ENCODE data around the gene GRIN1.

GRIN1 gene

GRCh38 chr9:137191245-137191644 is 52.3 kb downstream of the GRIN1 start:
- Histone ChIP-seq H3K9me3 (ENCODE audit: insufficient read depth, low read depth, low read length) (no peaks in the 10 kb centered on the region), H2AFZ (ENCODE audit: low read length) (no peak overlapping the region), H3K4me2 (ENCODE audit: low read depth, low read length, poor library complexity, severe bottlenecking) (no peak overlapping the region), H3K4me1 (ENCODE audit: insufficient read depth, low read length, poor library complexity, severe bottlenecking) (peaks cover 20% of the 10 kb centered on the region), H4K20me1 (ENCODE audit: insufficient read depth, low read length, poor library complexity, severe bottlenecking) (peaks cover 26% of the 10 kb centered on the region), H3K9me2 (replicated peaks; ENCODE audit: low read depth, low read length) (no peaks in the 10 kb centered on the region), H3K79me2 (ENCODE audit: insufficient read depth, low read length) (peaks cover 49% of the 10 kb centered on the region), H3K27me3 (ENCODE audit: insufficient read depth, low read length, poor library complexity, severe bottlenecking) (no peaks in the 10 kb centered on the region), H3F3A (ENCODE audit: low read depth) (peaks cover 8% of the 10 kb centered on the region; the same call in 1 of the 2 replicates), H3K9ac (ENCODE audit: low read depth, low read length, poor library complexity, severe bottlenecking) (no peak overlapping the region), H3K36me3 (ENCODE audit: insufficient read depth, low read length) (peaks cover 7% of the 10 kb centered on the region; the same call in 1 of the 2 replicates), H3K4me3 (ENCODE audit: low read length, poor library complexity, severe bottlenecking) (no peak overlapping the region)
- TF ChIP-seq EZH2phosphoT487 (IDR thresholded peaks at IDR 0.05; ENCODE audit: borderline replicate concordance) (no peak), CTCF (conservative IDR thresholded peaks at IDR 0.05; ENCODE audit: low read length) (no peak)

GRCh38 chr9:137191691-137192447 is 52.9 kb downstream of the GRIN1 start:
- H3K4me1 ChIP-seq (ENCODE audit: insufficient read depth, low read length, poor library complexity, severe bottlenecking): peaks cover 18% of the 10 kb centered on the region
- no peak overlapping the region for H3K9ac ChIP-seq (ENCODE audit: low read depth, low read length, poor library complexity, severe bottlenecking)
- H3K36me3 ChIP-seq (ENCODE audit: insufficient read depth, low read length): peaks cover 7% of the 10 kb centered on the region; the same call in 1 of the 2 replicates

DNA sequence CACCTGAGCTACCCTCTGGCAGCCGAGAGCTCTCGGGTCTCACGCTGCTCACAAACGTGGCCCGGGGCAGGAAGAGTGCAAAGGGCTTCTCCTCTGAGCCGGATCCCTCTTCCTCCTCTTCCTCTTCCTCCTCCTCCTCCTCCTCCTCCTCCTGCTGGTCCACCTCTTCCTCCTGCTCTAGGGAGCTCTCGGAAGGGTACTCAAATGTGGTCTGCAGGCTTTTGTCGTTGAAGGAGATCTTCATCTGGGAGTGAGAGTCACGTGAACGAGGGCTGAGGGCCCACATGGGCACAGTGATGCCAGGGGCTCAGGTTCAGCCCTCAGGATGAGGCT is 53.5 kb downstream of the GRIN1 start:
- Histone ChIP-seq H3K4me2 (ENCODE audit: low read depth, low read length, poor library complexity, severe bottlenecking) (no peak overlapping the region), H3K27me3 (ENCODE audit: insufficient read depth, low read length, poor library complexity, severe bottlenecking) (no peaks in the 10 kb centered on the region), H3K4me1 (ENCODE audit: insufficient read depth, low read length, poor library complexity, severe bottlenecking) (peaks cover 13% of the 10 kb centered on the region), H4K20me1 (ENCODE audit: insufficient read depth, low read length, poor library complexity, severe bottlenecking) (peaks cover 24% of the 10 kb centered on the region), H3K36me3 (ENCODE audit: insufficient read depth, low read length) (peaks cover 7% of the 10 kb centered on the region; the same call in 1 of the 2 replicates), H3K9me2 (replicated peaks; ENCODE audit: low read depth, low read length) (no peaks in the 10 kb centered on the region), H3K4me3 (ENCODE audit: low read length, poor library complexity, severe bottlenecking) (no peak overlapping the region), H2AFZ (ENCODE audit: low read length) (no peak overlapping the region), H3K79me2 (ENCODE audit: insufficient read depth, low read length) (peaks cover 40% of the 10 kb centered on the region), H3F3A (ENCODE audit: low read depth) (peaks cover 8% of the 10 kb centered on the region; the same call in 1 of the 2 replicates), H3K9ac (ENCODE audit: low read depth, low read length, poor library complexity, severe bottlenecking) (no peak overlapping the region), H3K9me3 (ENCODE audit: insufficient read depth, low read depth, low read length) (no peaks in the 10 kb centered on the region)
- TF ChIP-seq EZH2phosphoT487 (IDR thresholded peaks at IDR 0.05; ENCODE audit: borderline replicate concordance) (no peak), CTCF (conservative IDR thresholded peaks at IDR 0.05; ENCODE audit: low read length) (no peak)

More at GRCh38 chr9:137191691-137192447, 52.9 kb downstream of the GRIN1 start:
- H3K4me3 ChIP-seq (ENCODE audit: low read length, poor library complexity, severe bottlenecking): no peak overlapping the region
- H2AFZ ChIP-seq (ENCODE audit: low read length): no peak overlapping the region
- no peak overlapping the region for H3K4me2 ChIP-seq (ENCODE audit: low read depth, low read length, poor library complexity, severe bottlenecking)
- peaks cover 26% of the 10 kb centered on the region for H4K20me1 ChIP-seq (ENCODE audit: insufficient read depth, low read length, poor library complexity, severe bottlenecking)
- no peaks in the 10 kb centered on the region for H3K9me3 ChIP-seq (ENCODE audit: insufficient read depth, low read depth, low read length)
- TF ChIP-seq EZH2phosphoT487 (IDR thresholded peaks at IDR 0.05; ENCODE audit: borderline replicate concordance) (no peak), CTCF (conservative IDR thresholded peaks at IDR 0.05; ENCODE audit: low read length) (no peak)
- peaks cover 8% of the 10 kb centered on the region; the same call in 1 of the 2 replicates for H3F3A ChIP-seq (ENCODE audit: low read depth)
- H3K79me2 ChIP-seq (ENCODE audit: insufficient read depth, low read length): peaks cover 43% of the 10 kb centered on the region
- no peaks in the 10 kb centered on the region for H3K27me3 ChIP-seq (ENCODE audit: insufficient read depth, low read length, poor library complexity, severe bottlenecking)
- no peaks in the 10 kb centered on the region for H3K9me2 ChIP-seq (replicated peaks; ENCODE audit: low read depth, low read length)
